PFSK-1 (cell line): ENCODE measurements around the gene ZNF514.

Source experiments
- FOXP2 ChIP-seq: optimal IDR thresholded peaks from 2 replicates; pipeline ENCODE3; 2011; ENCODE audit warnings: borderline replicate concordance, control low read depth, inconsistent platforms; ENCODE audit not compliant: insufficient read depth; ENCODE audit errors: extremely low read length, extremely low read depth
- POLR2AphosphoS5 ChIP-seq: IDR thresholded peaks from 2 replicates; pipeline ENCODE4 v1.6.1; 2012; ENCODE audit warnings: low read depth, mild to moderate bottlenecking, control low read depth, low read length, moderate library complexity
- REST ChIP-seq, 2 experiments: IDR thresholded peaks; 2 replicates each; pipeline versions ENCODE4 v1.6.1 to v1.8.0; 2011 to 2012; ENCODE audit warnings: low read depth in 2 of 2, low read length in 2 of 2, control low read depth in 1 of 2, inconsistent platforms in 1 of 2, mild to moderate bottlenecking in 1 of 2, moderate library complexity in 1 of 2; ENCODE audit not compliant: insufficient read depth in 1 of 2
- SIN3A ChIP-seq: IDR thresholded peaks from 2 replicates; pipeline ENCODE4 v1.6.1; 2012; ENCODE audit warnings: mild to moderate bottlenecking, low read length, moderate library complexity, borderline replicate concordance; ENCODE audit not compliant: insufficient read depth
- TAF1 ChIP-seq: IDR thresholded peaks from 2 replicates; pipeline ENCODE4 v1.6.1; 2012; ENCODE audit warnings: low read length, control low read depth, borderline replicate concordance; ENCODE audit not compliant: insufficient read depth

Gene ZNF514

GRCh38 chr2:95138702-95139101 is 20.9 kb downstream of the ZNF514 start:
- TF ChIP-seq FOXP2: no peak
- no peak for TF ChIP-seq SIN3A
- TF ChIP-seq POLR2AphosphoS5: no peak
- TF ChIP-seq TAF1: no peak
- TF ChIP-seq REST (IDR thresholded peaks at IDR 0.05; ENCODE audit: insufficient read depth in 1 of 2, low read depth in 2 of 2, low read length in 2 of 2): no peak

- TF ChIP-seq TAF1: no peak
- TF ChIP-seq REST (IDR thresholded peaks at IDR 0.05; ENCODE audit: insufficient read depth in 1 of 2, low read depth in 2 of 2, low read length in 2 of 2): no peak
- no peak for TF ChIP-seq FOXP2
- TF ChIP-seq POLR2AphosphoS5: no peak
- TF ChIP-seq SIN3A: no peak
These were observed 37.5 kb downstream of the ZNF514 start for GRCh38 chr2:95122197-95122551.

- TF ChIP-seq TAF1: peak; percentile 90
- TF ChIP-seq FOXP2: peak; percentile 92
- peak; percentile 78 for TF ChIP-seq POLR2AphosphoS5
- TF ChIP-seq SIN3A: no peak
- 0 out of 4 replicates have a peak, but pooled peaks of 1 of the 2 experiments have one; percentile 6 for TF ChIP-seq REST (IDR thresholded peaks at IDR 0.05; ENCODE audit: insufficient read depth in 1 of 2, low read depth in 2 of 2, low read length in 2 of 2)
These were observed 38.0 kb downstream of the ZNF514 start, which contains the start of gene MRPS5 for GRCh38 chr2:95121407-95122196. Gene MRPS5, minus strand, starts transcription at chr2:95121808. Its CDS starts 17 bp downstream, at chr2:95121791.

- TF ChIP-seq TAF1 (no peak), FOXP2 (no peak), REST (IDR thresholded peaks at IDR 0.05; ENCODE audit: insufficient read depth in 1 of 2, low read depth in 2 of 2, low read length in 2 of 2) (no peak), SIN3A (no peak), POLR2AphosphoS5 (no peak)
These were observed 38.6 kb downstream of the ZNF514 start for GRCh38 chr2:95121093-95121406.

GRCh38 chr2:95115418-95115817 is 44.2 kb downstream of the ZNF514 start:
- TF ChIP-seq TAF1 (no peak), SIN3A (no peak), POLR2AphosphoS5 (no peak), FOXP2 (no peak), REST (IDR thresholded peaks at IDR 0.05; ENCODE audit: insufficient read depth in 1 of 2, low read depth in 2 of 2, low read length in 2 of 2) (no peak)
